CD1c-positive myeloid dendritic cell (primary cell): ENCODE measurements around the gene GK.
"Not testable (repeated sequence)": the region's sequence is repeated elsewhere in the genome, so short reads cannot be mapped to it uniquely, and the experiment has no call there.

Source experiments
- DNase-seq: peaks from one replicate; pipeline ENCODE4 v3.0.0-alpha.2; 2016; ENCODE audit errors: extremely low spot score

Gene GK

DNA sequence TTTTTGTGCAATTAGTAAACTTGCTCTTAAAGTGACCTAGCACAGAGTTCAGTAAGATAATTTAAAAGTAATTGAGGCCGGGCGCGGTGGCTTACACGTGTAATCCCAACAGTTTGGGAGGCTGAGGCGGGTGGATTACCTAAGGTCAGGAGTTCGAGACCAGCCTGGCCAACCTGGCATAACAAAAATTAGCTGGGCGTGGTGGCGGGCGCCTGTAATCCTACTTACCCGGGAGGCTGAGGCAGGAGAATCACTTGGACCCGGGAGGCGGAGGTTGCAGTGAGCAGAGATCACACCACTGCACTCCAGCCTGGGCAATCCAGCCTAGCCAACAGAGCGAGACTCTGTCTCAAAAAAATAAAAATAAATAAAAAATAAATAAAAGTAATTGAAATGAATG, 1.2 kb downstream of the GK start:
- not testable (repeated sequence) for DNase-seq

GRCh38 chrX:30654989-30655607, 1.9 kb downstream of the GK start:
- no peak for DNase-seq

GRCh38 chrX:30655991-30656390, 2.8 kb downstream of the GK start:
- no peak for DNase-seq

- DNase-seq = peak; percentile 52
These were observed 4.3 kb downstream of the GK start for GRCh38 chrX:30657196-30658161.

DNA sequence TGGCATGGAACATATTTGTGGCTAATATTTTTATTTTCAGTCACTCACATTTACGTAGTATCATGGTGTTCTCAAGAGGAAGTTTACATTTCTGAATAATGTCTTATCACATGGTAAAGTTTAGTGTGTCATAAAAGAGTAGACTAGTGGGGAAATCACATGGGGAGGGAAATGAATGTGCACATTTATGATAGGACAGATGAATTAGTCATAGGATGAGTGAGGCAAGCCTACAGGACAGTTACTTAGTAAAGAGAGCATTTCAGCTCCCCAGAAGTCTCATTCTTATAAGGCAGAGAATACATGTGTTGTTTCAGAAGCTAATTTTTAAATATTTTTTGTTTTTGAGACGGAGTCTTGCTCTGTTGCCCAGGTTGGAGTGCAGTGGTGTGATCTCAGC, 6.2 kb downstream of the GK start:
- DNase-seq = peak; percentile 84

DNA sequence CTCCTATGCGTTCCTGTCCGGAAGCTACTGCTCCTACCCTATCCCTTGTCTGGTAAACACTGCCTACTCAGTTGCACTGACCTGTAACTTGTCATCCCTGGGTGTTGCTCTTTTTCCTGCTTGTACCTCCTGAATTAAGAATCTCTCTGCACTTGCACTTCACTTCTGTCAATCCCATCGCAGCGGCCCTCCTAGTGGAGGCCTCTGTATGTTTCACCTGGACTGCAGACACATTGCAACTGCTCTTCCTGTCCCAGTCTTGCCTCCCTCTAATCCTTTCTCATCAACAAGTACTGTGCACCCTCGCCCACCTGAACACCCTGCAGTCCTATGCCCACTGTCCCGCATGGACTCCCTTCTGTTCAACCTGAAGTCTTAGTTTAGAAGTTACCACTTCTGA, 8.0 kb downstream of the GK start:
- DNase-seq = no peak

GRCh38 chrX:30663322-30663721, 10.1 kb downstream of the GK start:
- DNase-seq = no peak

GRCh38 chrX:30665471-30665870, 12.2 kb downstream of the GK start:
- DNase-seq = no peak

- DNase-seq = no peak
These were observed 12.9 kb downstream of the GK start for GRCh38 chrX:30666094-30666493.

DNA sequence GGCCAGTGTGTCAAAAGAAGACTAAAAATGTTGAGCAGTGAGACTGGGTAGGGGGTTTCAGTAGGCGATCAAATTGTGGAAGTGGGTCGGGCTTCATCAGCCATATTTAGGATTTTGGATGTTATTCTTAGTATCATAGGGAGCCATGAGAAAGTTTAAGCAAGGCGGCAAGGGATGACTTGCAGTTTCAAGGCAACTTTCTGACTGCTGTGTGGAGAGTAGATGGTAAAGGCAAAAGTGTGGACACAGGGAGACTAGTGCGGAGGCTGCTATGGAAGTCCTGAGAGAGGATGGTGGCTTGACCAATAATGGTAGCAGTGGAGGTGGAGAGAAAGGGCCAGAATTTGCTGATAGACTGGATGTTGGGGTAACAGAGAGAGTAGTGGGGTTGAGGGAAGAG, 15.4 kb downstream of the GK start:
- DNase-seq = no peak

DNA sequence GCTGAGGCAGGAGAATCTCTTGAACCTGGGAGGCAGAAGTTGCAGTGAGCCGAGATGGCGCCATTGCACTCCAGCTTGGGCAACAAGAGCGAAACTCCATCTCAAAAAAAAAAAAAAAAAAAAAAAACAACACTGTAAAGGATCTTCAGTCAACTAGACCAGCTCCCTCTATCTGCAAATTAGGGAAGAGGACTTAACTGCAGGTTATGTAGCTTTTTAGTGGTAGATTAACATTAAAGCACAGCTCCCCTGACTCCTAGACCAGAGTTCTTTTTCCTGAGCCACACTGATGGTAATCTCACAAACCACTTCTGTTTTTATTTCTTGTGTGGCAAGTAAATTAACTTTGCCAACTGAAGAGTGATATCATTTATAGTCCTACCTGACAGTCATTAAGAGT, 18.0 kb downstream of the GK start:
- not testable (repeated sequence) for DNase-seq

- no peak for DNase-seq
These were observed 20.0 kb downstream of the GK start for GRCh38 chrX:30673127-30673796.

DNA sequence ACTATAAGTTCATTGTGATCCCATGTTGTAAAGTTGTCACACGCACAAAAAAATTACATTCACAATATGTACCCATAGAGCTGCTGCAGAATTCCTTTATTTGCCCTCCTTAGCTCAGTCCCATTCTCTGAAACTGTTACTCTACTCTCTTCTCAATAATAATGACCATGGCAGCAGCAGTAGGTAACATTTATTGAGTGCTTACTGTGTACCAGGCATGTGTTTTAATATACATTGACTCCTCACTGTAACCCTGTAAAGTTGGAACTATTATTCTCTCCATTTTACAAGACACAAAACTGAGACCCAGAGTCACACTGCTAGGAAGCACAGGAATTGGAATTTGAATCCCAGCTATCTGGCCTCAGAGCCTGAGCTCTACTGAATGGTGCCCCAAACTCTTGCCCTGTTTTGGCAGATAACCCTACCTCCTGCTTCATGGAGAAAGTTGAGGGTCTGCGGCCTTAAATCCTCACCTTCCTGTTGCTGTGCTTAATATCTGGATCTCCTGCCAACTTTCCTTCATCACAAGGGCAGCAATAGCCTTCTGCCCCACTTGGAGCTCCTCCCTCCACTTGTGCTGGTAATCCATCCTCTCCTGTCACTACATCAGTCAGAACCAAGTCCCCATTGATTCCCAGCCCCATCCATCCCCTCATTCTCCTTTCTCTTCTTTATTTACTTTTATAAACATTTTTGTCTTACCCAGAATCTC, 20.8 kb downstream of the GK start:
- DNase-seq = no peak

GRCh38 chrX:30674799-30675198, 21.6 kb downstream of the GK start:
- DNase-seq = no peak

GRCh38 chrX:30679369-30679768, 26.1 kb downstream of the GK start:
- no peak for DNase-seq

GRCh38 chrX:30680618-30681017, 27.4 kb downstream of the GK start:
- DNase-seq = no peak

DNA sequence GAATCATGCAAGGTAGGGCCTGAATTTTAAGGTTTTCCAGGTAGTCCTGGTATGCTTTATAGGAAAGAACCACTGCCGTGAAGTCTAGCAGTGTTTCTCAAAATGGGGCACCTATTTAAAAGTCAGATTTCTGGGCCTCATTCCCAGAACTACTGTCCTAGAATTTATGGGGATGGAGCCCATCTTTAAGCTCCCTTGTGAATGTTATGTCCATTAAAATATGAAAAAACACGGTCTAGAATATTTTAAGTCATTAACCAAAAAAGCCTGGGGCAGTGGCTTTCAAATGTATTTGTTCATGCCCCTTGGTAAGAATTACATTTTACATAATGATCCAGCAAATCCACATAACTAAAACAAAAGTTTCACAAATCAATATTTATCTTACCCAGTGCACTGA, 35.4 kb downstream of the GK start:
- no peak for DNase-seq

DNA sequence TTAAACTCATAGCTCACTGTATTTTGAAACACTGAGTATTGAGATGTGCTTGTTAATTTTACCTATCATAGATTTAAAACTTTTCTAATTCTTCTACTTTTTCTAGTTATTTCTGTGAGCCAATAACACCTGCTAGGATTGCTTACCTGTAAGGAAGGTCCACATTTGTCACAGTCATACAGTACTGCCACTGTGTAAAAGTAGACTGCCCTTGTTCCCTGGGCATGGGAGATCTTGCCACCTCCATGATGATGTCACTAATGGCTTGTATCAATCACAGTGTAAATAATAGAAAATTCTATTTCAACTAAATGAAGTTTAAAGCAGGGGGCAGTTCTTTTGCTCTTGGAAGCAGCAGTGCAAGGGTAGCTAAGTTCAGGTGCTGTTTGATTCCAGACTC, 35.9 kb downstream of the GK start:
- DNase-seq = no peak

- DNase-seq = no peak
These were observed 37.1 kb downstream of the GK start for GRCh38 chrX:30690330-30690729.

- DNase-seq = no peak
These were observed 40.9 kb downstream of the GK start for GRCh38 chrX:30693999-30694650.

- no peak for DNase-seq
These were observed 49.5 kb downstream of the GK start for GRCh38 chrX:30702736-30703135.
